Colonic mucosa (tissue), 4 donors: ENCODE data around the gene CAMK4. TPM values are rescaled to one million over a fixed set of nuclear protein-coding genes. Genes with fewer than 3 reads are reported as not detected.

Experiments used
- DNase-seq: peaks from one replicate; pipeline ENCODE4 v3.0.0-alpha.2; 2020
- H3K27ac ChIP-seq: fragments of 200-600 bp; one replicate; pipeline ENCODE4 v1.8.0; 2021
- H3K27me3 ChIP-seq: fragments of 200-600 bp; one replicate; pipeline ENCODE4 v1.8.0; 2021
- H3K36me3 ChIP-seq: fragments of 200-600 bp; one replicate; pipeline ENCODE4 v1.8.0; 2021
- H3K4me1 ChIP-seq: fragments of 200-600 bp; one replicate; pipeline ENCODE4 v1.8.0; 2021; ENCODE audit warnings: mild to moderate bottlenecking
- H3K4me3 ChIP-seq: fragments of 200-600 bp; one replicate; pipeline ENCODE4 v1.8.0; 2021
- H3K9ac ChIP-seq, 2 donors: one replicate each; pipeline ENCODE4 v1.7.0; 2013; ENCODE audit warnings: control low read depth in 2 of 2, low read depth in 2 of 2, low read length in 2 of 2
- H3K9me3 ChIP-seq: fragments of 200-600 bp; one replicate; pipeline ENCODE4 v1.8.0; 2021
- CTCF ChIP-seq: fragments of 200-600 bp; IDR thresholded peaks from one replicate; pipeline ENCODE4 v1.8.0; 2022; ENCODE audit warnings: antibody characterized with exemption, mild to moderate bottlenecking
- intact Hi-C: fragments of 100-400 bp; cut with DNase I; formaldehyde crosslinking; loops from one replicate; pipeline ENCODE4 v1.14.1; 2022
- total RNA-seq, 2 donors: library from RNA; stranded (reverse); fragmentation: NEBNext Ultra II Directional in 1 of 2; extraction: Animal tissue kit (Norgen Biotek cat#: 25700) in 1 of 2; gene quantifications; one replicate each; pipeline ENCODE4 v1.2.1, GENCODE V29; 2021
- donor health status: healthy.
- donor health status: DM: no; HTN: no; CAD: no.
- donor health status: DM: no; HTN: no; CAD: no.

Gene CAMK4
- total RNA-seq, 2 donors from 2014 or later, result 2.4 to 2.9 TPM

GRCh38 chr5:111225926-111226325, 1.7 kb downstream of the CAMK4 start:
- H3K27me3 ChIP-seq, result peaks cover 17% of the 10 kb centered on the region
- intact Hi-C loops, result no loop called here
- no peak overlapping the region for H3K9ac ChIP-seq
- DNase-seq, result no peak
- no peaks in the 10 kb centered on the region for H3K36me3 ChIP-seq
- no peak overlapping the region for H3K27ac ChIP-seq
- no peak for TF ChIP-seq CTCF
- peaks cover 3% of the 10 kb centered on the region for H3K4me1 ChIP-seq
- no peaks in the 10 kb centered on the region for H3K9me3 ChIP-seq
- H3K4me3 ChIP-seq, result no peak overlapping the region

- intact Hi-C loops, result no loop called here
- Histone ChIP-seq H3K27me3 (peaks cover 17% of the 10 kb centered on the region), H3K4me1 (peaks cover 3% of the 10 kb centered on the region), H3K9ac (no peak overlapping the region), H3K27ac (no peak overlapping the region), H3K9me3 (no peaks in the 10 kb centered on the region), H3K4me3 (no peak overlapping the region), H3K36me3 (no peaks in the 10 kb centered on the region)
- no peak for DNase-seq
- TF ChIP-seq CTCF, result no peak
Measured at GRCh38 chr5:111226556-111226955, 2.4 kb downstream of the CAMK4 start.

- Histone ChIP-seq H3K4me1 (peaks cover 3% of the 10 kb centered on the region), H3K27me3 (peaks cover 17% of the 10 kb centered on the region), H3K9me3 (no peaks in the 10 kb centered on the region), H3K9ac (no peak overlapping the region), H3K4me3 (no peak overlapping the region), H3K27ac (peak overlapping the region; percentile 17), H3K36me3 (no peaks in the 10 kb centered on the region)
- DNase-seq, result no peak
- intact Hi-C loops, result no loop called here
- no peak for TF ChIP-seq CTCF
Measured at GRCh38 chr5:111227226-111227782, 3.1 kb downstream of the CAMK4 start.

- no peak overlapping the region for H3K9ac ChIP-seq
- H3K4me3 ChIP-seq, result no peak overlapping the region
- no peak for TF ChIP-seq CTCF
- peak; percentile 30 for DNase-seq
- H3K4me1 ChIP-seq, result peaks cover 3% of the 10 kb centered on the region
- intact Hi-C loops, result no loop called here
- H3K27ac ChIP-seq, result peak overlapping the region; percentile 34
- H3K27me3 ChIP-seq, result peaks cover 17% of the 10 kb centered on the region
- H3K9me3 ChIP-seq, result no peaks in the 10 kb centered on the region
- H3K36me3 ChIP-seq, result no peaks in the 10 kb centered on the region
Measured at GRCh38 chr5:111227801-111228200, 3.6 kb downstream of the CAMK4 start.

- no peak for DNase-seq
- Histone ChIP-seq H3K4me1 (peaks cover 3% of the 10 kb centered on the region), H3K27me3 (peaks cover 16% of the 10 kb centered on the region), H3K9ac (no peak overlapping the region), H3K27ac (no peak overlapping the region), H3K9me3 (no peaks in the 10 kb centered on the region), H3K36me3 (no peaks in the 10 kb centered on the region), H3K4me3 (no peak overlapping the region)
- TF ChIP-seq CTCF, result no peak
- intact Hi-C loops, result no loop called here
Measured at GRCh38 chr5:111228520-111229220, 4.5 kb downstream of the CAMK4 start.
